OCI-LY3 (cell line): ENCODE results near the gene PCNX3.

ENCODE experiments used
- H2AFZ ChIP-seq: fragments of 200-600, 300-600 bp; shearing (Covaris generic); 2 replicates; pipeline ENCODE4 v1.6.0; 2014; ENCODE audit warnings: antibody characterized with exemption, low read depth, low read length
- H3K27ac ChIP-seq: fragments of 200-600, 300-600 bp; sonication (generic); 2 replicates; pipeline ENCODE4 v1.5.1; 2014; ENCODE audit warnings: mild to moderate bottlenecking, low read length, moderate library complexity, mixed read lengths
- H3K27me3 ChIP-seq: fragments of 200-600, 300-600 bp; sonication (generic); 2 replicates; pipeline ENCODE4 v1.6.1; 2014; ENCODE audit warnings: low read depth, low read length, mixed read lengths
- H3K36me3 ChIP-seq: fragments of 200-600, 300-600 bp; sonication (generic); replicated peaks from 2 replicates; pipeline ENCODE3; 2014; ENCODE audit warnings: low read depth, low read length, mixed read lengths
- H3K4me1 ChIP-seq: fragments of 300-600, 200-600 bp; sonication (generic); 2 replicates; pipeline ENCODE4 v1.6.1; 2014; ENCODE audit warnings: low read length, mixed read lengths
- H3K4me2 ChIP-seq: fragments of 200-600, 300-600 bp; sonication (generic); 2 replicates; pipeline ENCODE4 v1.6.1; 2014; ENCODE audit warnings: low read length, mixed read lengths
- H3K4me3 ChIP-seq: fragments of 300-600, 200-600 bp; sonication (generic); 2 replicates; pipeline ENCODE4 v1.5.1; 2014; ENCODE audit warnings: antibody characterized with exemption, mild to moderate bottlenecking, low read length, moderate library complexity
- H3K79me2 ChIP-seq: fragments of 300-600, 200-600 bp; shearing (Covaris generic); 2 replicates; pipeline ENCODE4 v1.6.1; 2014; ENCODE audit warnings: mild to moderate bottlenecking, low read length, mixed read lengths
- H3K9ac ChIP-seq: fragments of 300-600, 200-600 bp; shearing (Covaris generic); 2 replicates; pipeline ENCODE4 v1.6.0; 2014; ENCODE audit warnings: mild to moderate bottlenecking, low read length, moderate library complexity
- H3K9me3 ChIP-seq: fragments of 200-600, 300-600 bp; shearing (Covaris generic); 2 replicates; pipeline ENCODE4 v1.6.1; 2014; ENCODE audit warnings: low read length, mixed read lengths; ENCODE audit not compliant: insufficient read depth
- H4K20me1 ChIP-seq: fragments of 200-600, 300-600 bp; sonication (generic); 2 replicates; pipeline ENCODE4 v1.6.1; 2016; ENCODE audit warnings: low read length, mixed read lengths; ENCODE audit not compliant: insufficient read depth
- CTCF ChIP-seq: fragments of 200-600, 300-600 bp; sonication (generic); IDR thresholded peaks from 2 replicates; pipeline ENCODE4 v1.5.1; 2014; ENCODE audit warnings: antibody characterized with exemption, low read length, low read depth
- EZH2phosphoT487 ChIP-seq: fragments of 200-600 bp; shearing (Covaris generic); IDR thresholded peaks from 2 replicates; pipeline ENCODE4 v1.6.1; 2018; ENCODE audit warnings: antibody characterized with exemption, mixed run types, low read depth

The PCNX3 gene

GRCh38 chr11:65576232-65576866, 39.2 kb upstream of the PCNX3 start:
- no peak overlapping the region for H2AFZ ChIP-seq
- peaks cover 46% of the 10 kb centered on the region for H3K4me1 ChIP-seq
- no peak for TF ChIP-seq CTCF
- no peak for TF ChIP-seq EZH2phosphoT487
- H3K36me3 ChIP-seq: peaks cover 10% of the 10 kb centered on the region
- H3K9me3 ChIP-seq: no peaks in the 10 kb centered on the region
- no peaks in the 10 kb centered on the region for H3K27me3 ChIP-seq
- H3K9ac ChIP-seq: peak overlapping the region; percentile 87
- H3K4me3 ChIP-seq: peak overlapping the region; percentile 81
- H3K27ac ChIP-seq: peak overlapping the region; percentile 13; the same call in 1 of the 2 replicates
- peaks cover 12% of the 10 kb centered on the region for H4K20me1 ChIP-seq
- H3K79me2 ChIP-seq: peaks cover 32% of the 10 kb centered on the region
- H3K4me2 ChIP-seq: peak overlapping the region; percentile 98

- Histone ChIP-seq H3K36me3 (peaks cover 13% of the 10 kb centered on the region), H3K9me3 (no peaks in the 10 kb centered on the region), H3K9ac (peak overlapping the region; percentile 87), H3K4me3 (peak overlapping the region; percentile 81), H3K4me2 (peak overlapping the region; percentile 98), H3K79me2 (peaks cover 24% of the 10 kb centered on the region), H4K20me1 (peaks cover 5% of the 10 kb centered on the region; the same call in 1 of the 2 replicates), H3K27ac (peak overlapping the region; percentile 8), H3K4me1 (peaks cover 38% of the 10 kb centered on the region), H2AFZ (no peak overlapping the region), H3K27me3 (no peaks in the 10 kb centered on the region)
- TF ChIP-seq EZH2phosphoT487 (no peak), CTCF (no peak)
Observed at GRCh38 chr11:65576867-65577755, 38.5 kb upstream of the PCNX3 start.

- Histone ChIP-seq H2AFZ (no peak overlapping the region), H3K27me3 (no peaks in the 10 kb centered on the region), H3K27ac (peak overlapping the region; percentile 8; the same call in 1 of the 2 replicates), H3K36me3 (peaks cover 13% of the 10 kb centered on the region), H3K9ac (peak overlapping the region; percentile 87), H3K9me3 (no peaks in the 10 kb centered on the region), H3K4me3 (peak overlapping the region; percentile 81), H4K20me1 (peaks cover 5% of the 10 kb centered on the region; the same call in 1 of the 2 replicates), H3K4me2 (peak overlapping the region; percentile 98), H3K4me1 (peaks cover 38% of the 10 kb centered on the region), H3K79me2 (peaks cover 23% of the 10 kb centered on the region)
- TF ChIP-seq CTCF: no peak
- TF ChIP-seq EZH2phosphoT487: no peak
Observed at GRCh38 chr11:65577756-65578109, 37.8 kb upstream of the PCNX3 start.

- Histone ChIP-seq H3K4me1 (peaks cover 35% of the 10 kb centered on the region), H3K36me3 (peaks cover 13% of the 10 kb centered on the region), H3K4me2 (peak overlapping the region; percentile 98), H3K79me2 (peaks cover 19% of the 10 kb centered on the region), H3K27me3 (no peaks in the 10 kb centered on the region), H3K4me3 (no peak overlapping the region), H3K9me3 (no peaks in the 10 kb centered on the region), H3K9ac (peak overlapping the region; percentile 87; the same call in 1 of the 2 replicates), H3K27ac (no peak overlapping the region), H2AFZ (no peak overlapping the region), H4K20me1 (peaks cover 2% of the 10 kb centered on the region; the same call in 1 of the 2 replicates)
- TF ChIP-seq CTCF (no peak), EZH2phosphoT487 (no peak)
Observed at GRCh38 chr11:65578134-65578533, 37.4 kb upstream of the PCNX3 start.
